Stimulated activated CD8-positive, alpha-beta memory T cell treated with anti-CD3 and anti-CD28 coated beads, Interleukin-15, amount 100 ng/mL, for 1 hour (primary cell): Measurements from ENCODE around the gene AP2A2.

Source experiments
- DNase-seq: peaks from one replicate; pipeline ENCODE4 v3.0.0-alpha.2; 2020; ENCODE audit warnings: low read depth

The AP2A2 gene

DNA sequence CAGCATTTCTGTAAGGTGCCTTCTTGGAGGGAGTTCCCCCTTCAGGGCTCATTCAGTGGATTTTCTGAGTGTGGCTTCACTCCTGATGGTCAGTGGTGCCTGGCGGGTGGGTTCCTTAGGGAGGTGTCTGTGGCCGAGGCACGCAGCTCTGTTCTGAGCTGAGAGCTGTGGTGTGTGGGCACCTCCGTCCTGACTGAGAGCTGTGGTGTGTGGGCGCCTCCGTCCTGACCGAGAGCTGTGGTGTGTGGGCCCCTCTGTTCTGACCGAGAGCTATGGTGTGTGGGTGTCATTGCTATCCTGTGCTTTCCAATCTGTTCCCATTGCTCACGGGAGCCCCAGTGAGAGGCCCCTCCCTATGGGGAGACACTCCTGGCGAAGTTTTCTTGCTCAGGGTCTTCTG lies 71.0 kb downstream of the AP2A2 start:
- DNase-seq: no peak

DNA sequence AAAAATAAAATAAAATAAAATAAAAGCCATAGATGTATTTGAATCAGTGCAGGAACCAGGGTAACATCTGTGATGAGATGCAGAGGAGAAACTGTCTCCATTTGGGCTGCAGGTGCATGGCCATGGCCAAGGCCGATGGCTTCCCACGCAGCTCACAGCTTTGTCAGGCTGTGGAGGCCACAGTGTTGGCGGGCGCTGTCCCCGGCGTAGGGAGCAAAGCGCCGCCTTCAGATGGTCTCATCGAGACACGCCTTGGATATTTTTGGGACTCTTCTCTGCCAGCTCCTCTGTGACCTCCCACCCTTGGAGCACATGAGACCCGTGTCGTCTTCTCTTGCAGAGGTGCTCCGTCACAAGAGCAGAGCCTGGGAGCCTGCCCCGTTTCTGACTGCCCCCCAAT lies 72.2 kb downstream of the AP2A2 start:
- no peak for DNase-seq

DNA sequence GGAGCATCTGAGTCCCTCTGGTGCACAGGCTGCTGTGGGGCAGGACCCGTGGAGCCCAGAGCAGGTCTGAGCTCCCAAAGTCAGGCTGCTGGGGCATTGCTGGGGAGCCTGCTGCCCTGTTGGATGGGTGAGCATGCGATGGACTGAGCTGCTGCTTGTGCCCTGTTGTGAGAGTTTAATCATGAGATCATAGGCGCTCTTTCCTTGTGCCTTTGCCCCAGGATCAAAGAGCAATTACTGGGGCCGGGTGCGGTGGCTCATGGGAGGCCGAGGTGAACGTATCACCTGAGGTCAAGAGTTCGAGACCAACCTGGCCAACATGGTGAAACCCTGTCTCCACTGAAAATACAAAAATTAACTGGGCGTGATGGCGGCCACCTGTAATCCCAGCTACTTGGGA lies 73.3 kb downstream of the AP2A2 start:
- no peak for DNase-seq

DNA sequence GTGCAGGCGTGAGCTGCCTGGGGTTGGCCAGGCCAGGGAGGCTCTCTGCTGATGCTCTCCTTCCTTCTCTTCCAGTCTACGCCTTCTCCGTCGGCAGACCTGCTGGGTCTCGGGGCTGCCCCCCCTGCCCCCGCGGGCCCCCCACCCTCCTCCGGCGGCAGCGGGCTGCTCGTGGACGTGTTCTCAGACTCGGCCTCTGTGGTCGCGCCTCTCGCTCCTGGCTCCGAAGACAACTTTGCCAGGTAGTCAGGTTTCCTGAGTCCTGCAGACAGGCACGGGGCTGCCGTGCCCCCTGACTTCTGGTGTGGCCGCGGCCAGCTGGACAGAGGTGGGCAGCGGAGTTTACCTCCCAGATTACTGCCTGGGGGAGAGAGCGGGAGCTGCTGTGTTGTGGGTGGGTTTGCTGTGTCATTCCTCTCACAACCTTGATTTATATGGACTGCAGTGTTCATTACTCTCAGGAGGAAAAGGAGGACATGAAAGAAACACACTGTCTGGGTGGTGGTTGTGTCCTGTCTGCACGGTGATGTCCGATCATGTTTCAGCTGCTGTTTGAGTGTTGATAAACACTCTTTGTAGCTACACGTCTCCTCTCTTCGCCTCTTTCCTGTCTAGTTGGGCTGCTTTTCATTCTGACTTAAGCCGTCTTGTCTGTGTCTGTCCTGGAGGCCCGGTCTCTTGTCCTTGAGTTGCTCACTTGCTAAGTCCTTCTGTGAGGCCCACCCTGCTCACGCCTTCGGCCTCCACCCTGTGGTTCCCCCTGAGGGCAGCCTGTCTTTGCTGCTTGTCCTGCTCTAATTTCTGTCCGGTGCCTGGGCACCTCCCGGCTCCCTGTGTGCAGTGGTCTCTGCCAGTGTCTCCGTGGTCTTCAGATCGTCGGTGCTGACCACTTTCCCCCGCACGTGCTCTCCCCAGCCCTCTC lies 74.9 kb downstream of the AP2A2 start:
- no peak for DNase-seq

DNA sequence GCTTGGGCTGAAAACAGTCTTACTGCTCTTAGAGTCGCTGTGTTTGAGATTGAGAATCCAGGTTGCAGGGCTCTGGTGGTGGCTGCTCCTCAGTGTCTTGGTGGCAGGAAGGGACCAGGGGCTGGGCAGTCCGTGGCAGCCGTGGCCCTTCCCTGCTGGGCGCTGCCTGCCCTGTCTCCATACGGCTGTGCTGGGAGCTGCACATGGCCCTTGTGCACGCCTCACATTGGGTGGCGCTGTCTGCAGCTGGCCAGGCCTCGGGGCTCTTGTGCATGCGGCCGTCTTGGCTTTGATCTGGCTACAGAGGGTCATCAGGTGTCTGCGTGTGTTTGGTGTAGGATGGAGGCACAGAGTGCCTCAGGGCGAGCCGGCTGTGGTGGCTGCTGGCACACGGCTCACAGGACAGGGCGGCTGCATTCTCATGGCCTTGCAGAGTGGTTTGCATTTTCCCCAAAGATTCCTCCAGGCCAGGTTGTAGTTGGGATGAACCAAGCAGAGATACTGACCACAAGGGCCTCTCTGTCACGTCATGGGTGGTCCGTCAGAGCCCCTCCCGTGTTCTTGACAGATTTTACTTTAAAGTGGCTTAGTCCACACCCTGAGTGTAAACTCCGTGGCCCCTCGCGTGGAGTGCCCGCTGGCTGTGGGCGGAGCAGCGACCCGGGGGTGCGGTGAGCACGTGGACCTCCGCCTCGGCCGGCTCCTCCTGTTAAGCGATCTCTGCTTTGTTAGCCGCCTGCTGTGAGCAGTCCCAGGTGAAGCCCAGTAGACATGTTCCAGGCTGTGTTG lies 76.1 kb downstream of the AP2A2 start:
- no peak for DNase-seq

DNA sequence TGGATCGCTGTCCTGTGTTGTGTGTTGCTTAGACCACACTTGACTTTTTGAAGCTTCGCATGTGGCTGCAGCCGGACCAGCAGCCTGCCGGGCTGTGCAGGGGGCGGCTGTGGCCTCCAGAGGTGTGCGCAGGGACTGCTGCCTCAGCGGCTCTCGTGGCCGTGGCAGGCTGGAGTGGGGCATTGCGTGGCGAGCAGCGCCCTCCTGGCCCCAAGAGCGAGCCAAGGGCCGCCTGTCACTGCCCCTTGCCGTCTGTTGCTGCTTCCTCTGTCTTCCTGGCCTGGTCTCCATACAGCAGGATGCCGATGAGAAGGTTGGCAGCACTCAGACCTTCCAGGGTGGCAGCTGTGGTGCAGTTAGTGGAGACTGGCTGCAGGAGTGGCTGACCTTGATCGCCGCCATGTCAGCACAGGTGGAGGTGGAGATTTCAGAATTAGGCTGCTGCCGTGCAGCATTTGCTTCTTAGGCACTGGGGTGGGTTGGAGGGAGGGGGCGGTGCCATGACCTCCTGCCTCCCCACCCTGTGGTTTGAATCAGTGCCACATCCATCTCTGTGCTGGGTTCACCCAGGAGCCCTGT lies 76.8 kb downstream of the AP2A2 start:
- no peak for DNase-seq

DNA sequence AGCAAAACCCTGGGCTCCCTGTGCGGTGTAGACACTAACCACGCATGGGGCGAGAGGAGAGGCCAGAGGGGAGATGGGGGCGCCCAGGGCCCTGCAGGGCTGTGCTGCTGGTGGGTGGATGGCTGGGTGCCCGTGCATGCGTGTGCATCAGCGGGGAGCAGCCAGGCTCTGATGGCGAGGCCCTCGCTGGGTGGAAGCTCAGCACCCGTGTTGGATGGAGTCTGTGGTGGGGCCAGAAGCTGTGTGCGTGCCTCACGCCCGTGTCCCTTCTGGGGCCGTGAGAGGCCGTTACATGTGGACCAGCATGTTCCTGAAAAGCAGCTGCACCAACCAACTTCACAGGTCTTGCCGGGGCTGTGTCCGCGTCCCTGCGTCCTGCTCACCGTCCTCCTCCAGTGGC lies 77.5 kb downstream of the AP2A2 start:
- no peak for DNase-seq

DNA sequence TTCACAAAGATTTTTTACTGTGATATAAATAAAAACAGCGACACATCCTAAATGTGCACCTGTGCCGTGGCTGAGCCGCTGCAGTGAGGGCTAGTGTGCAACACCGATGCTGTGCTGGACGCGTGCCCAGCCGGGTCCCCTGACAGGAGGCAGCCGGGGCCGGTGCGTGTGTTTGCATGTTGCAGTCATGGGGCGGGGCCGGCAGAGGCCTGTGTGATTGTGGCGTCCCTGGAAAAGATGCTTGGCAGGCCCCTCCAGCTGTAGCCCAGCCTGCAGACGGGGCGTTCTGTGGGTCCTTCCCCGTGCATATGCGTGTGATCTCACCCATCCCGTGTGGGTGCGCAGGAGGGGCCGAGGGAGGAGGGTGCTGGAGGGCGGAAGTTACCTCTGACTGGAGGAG lies 80.3 kb downstream of the AP2A2 start:
- no peak for DNase-seq

DNA sequence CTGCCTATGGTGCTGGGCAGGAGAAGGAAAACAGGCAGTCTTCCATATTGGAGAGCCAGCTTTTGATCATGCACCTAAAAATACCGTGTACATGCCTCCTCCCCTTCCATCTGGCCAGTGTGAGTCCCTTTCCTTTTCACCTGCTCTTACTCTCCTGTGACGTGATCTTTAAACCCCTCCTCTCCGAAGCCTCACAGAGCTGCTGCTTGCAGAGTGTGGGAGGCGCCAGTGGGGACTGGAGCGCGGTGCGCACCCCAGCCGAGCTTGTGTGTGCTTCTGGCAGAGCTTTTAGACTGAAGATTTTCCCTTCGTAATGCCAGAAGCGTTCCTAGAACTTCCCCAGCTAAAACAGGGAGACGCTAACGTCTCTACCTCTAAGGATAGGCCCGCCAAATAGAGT lies 81.1 kb downstream of the AP2A2 start:
- no peak for DNase-seq

DNA sequence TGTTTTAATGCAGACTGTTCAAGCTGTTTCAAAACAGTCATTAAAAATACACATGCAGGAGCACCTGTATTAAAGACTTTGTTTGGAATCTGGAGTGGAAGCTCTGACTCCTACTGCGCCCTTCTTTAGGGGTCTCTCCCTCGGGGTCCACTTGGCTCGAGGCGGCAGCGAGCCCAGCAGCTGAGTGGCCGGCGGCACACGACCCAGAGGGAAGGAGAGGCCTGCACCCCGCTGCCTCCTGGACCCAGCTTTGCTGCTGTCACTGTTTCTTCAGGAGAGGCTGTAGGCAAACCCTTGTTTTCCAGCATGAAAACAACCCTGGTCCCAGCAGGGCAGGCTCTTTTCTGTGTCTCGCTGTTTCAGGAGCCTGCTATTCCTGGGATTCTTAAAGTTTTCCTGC lies 81.6 kb downstream of the AP2A2 start:
- no peak for DNase-seq

DNA sequence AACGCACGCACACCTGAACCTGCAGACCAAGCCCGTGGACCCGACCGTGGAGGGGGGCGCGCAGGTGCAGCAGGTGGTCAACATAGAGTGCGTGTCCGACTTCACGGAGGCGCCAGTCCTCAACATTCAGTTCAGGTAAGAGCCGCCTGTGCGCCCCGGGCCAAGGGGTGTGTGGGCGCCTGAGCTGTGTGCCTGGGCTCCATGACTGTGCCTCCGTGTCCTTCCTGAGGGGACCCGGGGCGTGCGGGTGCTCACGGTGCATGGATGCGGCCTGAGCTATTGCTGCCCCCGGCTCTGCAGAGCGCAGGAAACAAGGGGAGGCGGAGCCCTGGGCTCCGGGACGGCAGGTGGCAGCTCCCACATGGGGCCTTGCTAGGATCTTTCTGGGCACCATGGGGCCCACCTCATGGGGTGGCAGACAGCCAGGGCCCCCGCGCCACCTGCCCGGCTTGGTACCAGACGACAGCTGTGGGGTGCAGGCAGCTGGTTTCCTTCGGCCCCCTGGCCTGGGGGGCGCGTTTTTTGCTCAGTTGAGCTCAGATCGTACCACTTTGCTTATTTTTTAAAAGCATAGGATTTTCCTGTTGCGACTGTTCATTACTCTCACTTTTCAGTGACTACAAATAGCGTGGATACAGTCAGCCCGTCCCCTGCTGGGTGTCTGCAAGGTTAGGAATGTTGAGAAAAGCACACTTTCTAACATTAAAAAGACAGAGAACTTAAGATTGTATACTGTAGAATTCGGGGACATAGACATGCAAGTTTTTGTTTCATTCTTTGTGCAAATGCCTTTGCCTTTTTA lies 82.5 kb downstream of the AP2A2 start:
- no peak for DNase-seq

DNA sequence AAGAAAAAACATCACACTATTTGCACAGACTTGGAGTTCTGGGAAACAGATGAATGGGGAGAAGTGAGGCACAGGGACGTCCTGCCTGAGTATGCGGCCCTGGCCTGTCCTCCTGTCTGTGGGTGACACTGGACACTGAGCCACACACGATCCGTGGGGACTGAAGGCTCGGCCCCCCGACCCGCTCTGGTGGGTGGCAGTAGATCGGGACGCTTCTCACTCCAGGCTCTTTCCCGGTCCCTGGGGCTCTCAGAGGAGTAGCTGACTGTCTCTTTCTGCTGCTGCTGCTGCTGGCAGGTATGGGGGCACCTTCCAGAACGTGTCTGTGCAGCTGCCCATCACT lies 83.1 kb downstream of the AP2A2 start:
- no peak for DNase-seq

DNA sequence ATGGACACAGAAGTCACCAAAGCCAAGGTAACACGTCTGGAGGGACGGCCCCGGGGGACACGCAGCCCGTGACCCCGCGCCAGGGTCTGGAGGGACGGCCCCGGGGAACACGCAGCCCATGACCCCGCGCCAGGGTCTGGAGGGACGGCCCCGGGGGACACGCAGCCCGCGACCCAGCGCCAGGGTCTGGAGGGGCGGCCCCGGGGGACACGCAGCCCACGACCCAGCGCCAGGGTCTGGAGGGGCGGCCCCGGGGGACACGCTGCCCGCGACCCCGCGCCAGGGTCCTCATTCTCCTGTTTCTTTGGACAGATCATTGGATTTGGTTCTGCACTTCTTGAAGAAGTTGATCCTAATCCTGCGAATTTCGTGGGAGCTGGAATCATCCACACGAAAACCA lies 83.7 kb downstream of the AP2A2 start:
- DNase-seq: no peak

DNA sequence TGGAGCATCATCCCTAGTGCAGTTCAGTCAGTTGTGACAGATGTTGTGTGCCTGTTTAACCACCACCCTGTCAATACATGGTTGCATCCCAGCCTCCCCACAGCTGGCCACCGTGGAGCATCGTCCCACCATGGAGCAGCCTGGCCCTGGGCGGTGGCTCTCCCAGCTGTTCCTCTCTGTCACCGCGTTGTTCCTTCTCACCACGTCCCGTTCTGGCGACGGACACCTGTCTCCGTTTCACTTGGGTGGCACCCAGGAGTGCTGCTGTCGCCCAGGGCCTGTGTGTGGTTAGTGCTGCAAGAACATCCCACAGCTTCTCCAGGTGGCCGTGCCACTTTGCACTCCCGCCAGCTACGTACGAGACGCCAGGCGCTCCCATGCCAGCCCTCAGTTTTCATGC lies 84.3 kb downstream of the AP2A2 start:
- no peak for DNase-seq

DNA sequence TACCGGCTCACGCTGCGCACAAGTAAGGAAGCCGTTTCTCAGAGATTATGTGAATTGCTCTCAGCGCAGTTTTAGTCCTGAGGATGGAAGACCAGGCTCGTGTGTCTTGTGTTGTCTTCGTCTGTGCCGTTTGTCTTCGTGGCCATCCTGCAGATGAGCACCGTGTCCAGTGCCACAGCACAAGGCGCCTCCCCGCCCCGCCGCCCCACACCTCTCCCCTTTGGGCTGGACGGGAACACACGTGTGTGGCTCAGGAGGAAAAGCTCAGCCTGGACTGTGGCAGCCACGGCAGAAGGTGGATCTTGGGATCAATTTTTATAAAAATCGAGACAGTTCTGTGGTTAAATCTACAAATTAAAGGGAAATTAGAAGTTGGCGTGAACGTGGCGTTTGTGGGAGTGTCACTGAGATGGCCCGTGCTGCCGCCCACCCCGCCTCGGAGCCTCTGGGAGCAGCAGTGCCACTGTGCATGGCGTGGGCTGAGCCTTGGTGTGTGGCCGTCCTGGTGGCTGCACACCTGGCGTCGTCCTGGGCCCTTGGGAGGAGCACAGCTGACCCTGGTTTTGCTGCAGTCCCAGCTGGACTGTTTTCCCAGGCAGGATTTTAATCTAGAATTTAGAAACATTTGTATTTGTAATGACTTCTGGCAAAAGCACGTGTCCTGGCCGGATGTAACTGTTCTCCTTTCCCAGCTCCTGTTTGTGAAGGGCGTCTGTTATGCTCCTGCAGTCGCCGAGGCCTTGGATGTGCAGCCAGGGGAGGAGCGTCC lies 85.1 kb downstream of the AP2A2 start:
- DNase-seq: no peak

DNA sequence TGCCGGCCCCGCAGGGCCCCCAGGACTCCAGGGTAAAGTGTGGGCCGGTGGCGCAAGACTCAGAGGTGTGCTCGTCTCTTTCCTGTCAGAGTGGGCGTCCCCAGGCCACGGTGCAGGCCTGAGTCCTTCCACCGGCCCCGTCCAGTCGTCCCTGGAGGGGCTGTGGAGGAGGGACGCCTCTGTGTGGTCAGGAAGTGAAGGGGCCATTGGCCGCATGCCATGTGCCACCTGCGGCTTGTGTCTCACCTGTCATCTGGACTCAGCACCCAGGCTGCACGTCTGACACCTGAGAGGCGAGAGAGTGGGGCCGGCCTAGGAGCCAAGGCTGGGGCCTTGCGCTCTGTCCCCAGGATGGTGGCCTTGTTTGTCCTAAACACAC lies 85.6 kb downstream of the AP2A2 start:
- no peak for DNase-seq

DNA sequence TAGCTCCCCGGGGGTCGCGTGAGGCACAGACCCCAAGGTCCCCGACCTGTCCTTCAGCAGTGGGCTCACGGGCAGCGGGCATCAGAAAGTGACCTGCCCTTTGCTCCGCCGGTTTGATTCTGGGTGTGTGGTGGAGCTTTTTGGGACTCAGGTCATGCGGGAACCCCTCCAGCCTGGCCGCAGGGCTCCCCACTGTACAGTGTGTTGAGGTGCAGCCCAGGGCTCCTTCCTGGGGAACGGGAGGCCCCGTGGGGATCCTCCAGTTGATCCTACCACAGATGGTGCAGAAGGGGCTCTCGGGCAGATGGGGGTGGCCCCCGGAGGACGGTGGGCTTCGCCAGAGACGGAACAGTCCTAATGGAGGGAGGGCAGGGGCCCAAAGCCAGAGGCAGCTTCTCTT lies 86.6 kb downstream of the AP2A2 start:
- no peak for DNase-seq

DNA sequence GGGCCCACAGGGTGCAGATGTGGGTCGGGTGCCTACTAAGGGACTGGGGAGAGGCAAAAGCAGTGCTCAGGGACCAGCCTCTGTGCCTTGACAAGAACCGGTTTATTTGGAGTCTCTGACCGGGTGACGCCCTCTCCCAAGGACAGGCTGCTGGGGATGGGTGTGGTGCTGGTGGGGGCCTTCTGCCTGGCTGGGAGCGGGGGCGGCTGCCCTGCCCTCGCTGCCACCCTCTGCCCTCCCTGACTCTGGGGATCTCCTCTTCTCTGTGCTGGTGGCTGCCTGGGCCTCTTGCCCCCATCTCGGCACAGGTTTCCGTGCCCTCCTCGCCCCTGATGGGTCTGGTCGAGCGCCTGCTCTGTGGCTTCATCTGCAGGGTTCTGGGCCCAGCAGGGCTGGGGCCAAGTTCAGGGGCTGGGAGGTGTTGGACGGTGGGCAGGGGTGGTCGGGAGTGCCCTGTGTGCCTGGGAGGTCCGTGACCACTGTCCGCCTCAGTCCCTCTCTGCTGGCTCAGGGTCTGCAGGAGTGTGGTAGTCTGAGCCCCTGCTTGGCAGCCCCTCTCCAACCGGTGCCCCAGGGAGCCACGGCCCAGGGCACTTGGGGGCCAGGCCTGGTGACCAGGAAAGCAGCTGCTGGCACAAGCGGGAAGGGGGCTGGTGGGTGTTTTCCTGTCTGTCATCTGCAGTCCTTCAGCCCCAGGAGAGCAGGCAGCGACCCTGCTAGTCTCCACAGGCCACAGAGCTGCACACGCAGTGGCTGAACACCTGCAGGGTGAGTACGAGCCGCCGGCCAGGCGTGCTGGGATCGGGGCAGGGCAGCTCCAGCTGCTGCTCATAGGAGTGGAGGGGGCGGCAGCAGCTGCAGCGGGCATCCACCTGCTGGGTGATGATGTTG lies 87.3 kb downstream of the AP2A2 start:
- no peak for DNase-seq

DNA sequence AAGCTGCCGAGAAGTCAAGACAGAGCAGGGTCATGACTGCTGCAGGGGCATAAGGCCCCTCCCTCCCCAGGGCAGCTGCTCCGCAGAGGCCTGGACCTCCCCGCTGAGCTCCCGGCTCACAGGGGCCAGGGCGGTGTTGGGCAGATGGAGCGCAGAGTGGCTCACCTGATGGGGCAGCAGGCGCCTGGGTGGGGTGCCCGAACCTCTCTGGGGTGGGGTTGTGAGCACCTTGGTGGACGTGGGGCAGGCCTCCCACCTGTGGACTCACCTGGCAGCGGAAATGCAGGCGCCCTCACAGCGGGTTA lies 87.9 kb downstream of the AP2A2 start:
- no peak for DNase-seq

DNA sequence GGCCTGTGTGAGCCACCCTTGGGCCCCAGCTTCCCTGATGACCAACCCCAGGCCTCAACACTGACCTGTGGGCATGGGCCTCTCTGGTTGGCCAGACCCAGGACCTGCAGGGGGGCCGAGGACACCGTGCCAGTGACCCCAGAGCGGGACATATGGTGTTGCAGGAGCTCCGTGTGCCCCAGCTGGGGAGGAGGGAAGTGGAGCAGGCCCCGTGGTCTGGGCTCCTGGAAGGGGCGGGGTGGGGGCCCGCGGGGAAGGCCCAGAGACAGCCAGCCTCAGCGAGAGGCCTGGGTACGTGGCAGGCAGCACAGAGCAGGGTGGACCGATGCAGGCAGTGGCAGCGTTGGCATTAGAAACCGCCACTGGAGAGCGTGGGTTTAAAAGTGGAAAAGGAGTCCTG lies 88.6 kb downstream of the AP2A2 start:
- no peak for DNase-seq

DNA sequence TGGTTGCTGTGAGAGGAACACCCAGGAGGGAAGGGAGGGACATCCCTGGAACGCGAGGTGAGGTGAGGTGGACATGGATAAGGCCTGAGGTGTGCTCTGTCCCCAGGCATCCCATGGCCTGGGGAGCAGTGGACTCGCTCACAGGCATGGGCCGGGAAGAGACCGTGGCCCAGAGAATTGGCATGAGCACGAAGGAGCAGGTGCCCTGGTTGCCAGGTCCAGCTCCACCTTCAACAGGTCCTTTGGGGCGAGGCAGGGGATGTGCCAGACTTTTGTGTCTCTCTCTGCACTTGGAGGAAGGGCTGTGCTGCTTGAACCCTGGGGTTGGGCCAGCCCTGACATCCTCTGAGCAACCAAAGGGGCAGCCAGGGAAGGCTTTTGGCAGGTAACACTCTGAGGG lies 89.4 kb downstream of the AP2A2 start:
- DNase-seq: no peak
